HUES48 (cell line): Measurements from ENCODE around the gene TNFRSF17.
A peak's percentile ranks its signal among the peaks of the same experiment; 100 is the strongest.
"Not testable (repeated sequence)": the region's sequence is repeated elsewhere in the genome, so short reads cannot be mapped to it uniquely, and the experiment has no call there.

Experiments
- H3K27ac ChIP-seq: one replicate; pipeline ENCODE4 v1.7.0; 2013; ENCODE audit warnings: low read depth, low read length, inconsistent platforms
- H3K27me3 ChIP-seq: 2 replicates; pipeline ENCODE4 v1.6.1; 2013; ENCODE audit warnings: mild to moderate bottlenecking, low read length; ENCODE audit not compliant: control insufficient read depth, insufficient read depth
- H3K36me3 ChIP-seq: 2 replicates; pipeline ENCODE4 v1.6.1; 2013; ENCODE audit warnings: low read length; ENCODE audit not compliant: control insufficient read depth, insufficient read depth
- H3K4me1 ChIP-seq: 2 replicates; pipeline ENCODE4 v1.6.1; 2013; ENCODE audit warnings: mild to moderate bottlenecking, low read length; ENCODE audit not compliant: control insufficient read depth, insufficient read depth
- H3K4me3 ChIP-seq: 2 replicates; pipeline ENCODE4 v1.5.1; 2013; ENCODE audit warnings: mild to moderate bottlenecking, low read depth, low read length
- H3K9ac ChIP-seq: 2 replicates; pipeline ENCODE4 v1.6.1; 2013; ENCODE audit warnings: mild to moderate bottlenecking, low read depth, low read length, moderate library complexity
- H3K9me3 ChIP-seq: 2 replicates; pipeline ENCODE4 v1.6.1; 2013; ENCODE audit warnings: low read length; ENCODE audit not compliant: control insufficient read depth, insufficient read depth

The TNFRSF17 gene

DNA sequence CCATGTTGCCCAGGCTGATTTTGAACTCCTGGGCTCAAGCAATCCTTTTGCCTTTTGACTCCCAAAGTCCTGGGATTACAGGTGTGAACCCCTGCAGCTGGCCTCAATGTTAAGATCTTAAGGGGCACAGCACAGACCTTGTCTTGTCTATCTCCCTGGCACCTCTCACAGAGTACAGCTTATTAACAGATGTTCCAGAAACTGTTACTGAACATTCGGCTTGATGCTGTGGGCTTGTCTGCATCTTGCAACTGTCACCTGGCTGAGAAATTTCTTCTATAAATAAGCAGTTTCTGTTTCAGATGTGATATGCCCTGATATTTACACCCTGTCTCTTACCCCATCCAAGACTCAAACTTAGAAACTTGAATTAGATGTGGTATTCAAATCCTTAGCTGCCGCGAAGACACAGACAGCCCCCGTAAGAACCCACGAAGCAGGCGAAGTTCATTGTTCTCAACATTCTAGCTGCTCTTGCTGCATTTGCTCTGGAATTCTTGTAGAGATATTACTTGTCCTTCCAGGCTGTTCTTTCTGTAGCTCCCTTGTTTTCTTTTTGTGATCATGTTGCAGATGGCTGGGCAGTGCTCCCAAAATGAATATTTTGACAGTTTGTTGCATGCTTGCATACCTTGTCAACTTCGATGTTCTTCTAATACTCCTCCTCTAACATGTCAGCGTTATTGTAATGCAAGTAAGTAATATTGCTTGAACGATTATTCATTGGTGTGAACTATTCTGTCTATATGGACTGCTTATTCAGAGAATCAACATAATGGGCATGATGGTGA lies at the start of gene TNFRSF17:
TNFRSF17 (plus strand) TSS at position 450 of the 791 bp plus-strand sequence; CDS start at position 565, 115 bp downstream.
- H3K4me3 ChIP-seq = no peak within 1 kb of the TSS
- H3K27ac ChIP-seq = no peak within 1 kb of the TSS
- no peaks in the 10 kb centered on the region for H3K4me1 ChIP-seq
- H3K9ac ChIP-seq = no peak within 1 kb of the TSS
- no peaks in the 10 kb centered on the region for H3K27me3 ChIP-seq
- no peaks in the 10 kb centered on the region for H3K36me3 ChIP-seq
- no peaks in the 10 kb centered on the region for H3K9me3 ChIP-seq

DNA sequence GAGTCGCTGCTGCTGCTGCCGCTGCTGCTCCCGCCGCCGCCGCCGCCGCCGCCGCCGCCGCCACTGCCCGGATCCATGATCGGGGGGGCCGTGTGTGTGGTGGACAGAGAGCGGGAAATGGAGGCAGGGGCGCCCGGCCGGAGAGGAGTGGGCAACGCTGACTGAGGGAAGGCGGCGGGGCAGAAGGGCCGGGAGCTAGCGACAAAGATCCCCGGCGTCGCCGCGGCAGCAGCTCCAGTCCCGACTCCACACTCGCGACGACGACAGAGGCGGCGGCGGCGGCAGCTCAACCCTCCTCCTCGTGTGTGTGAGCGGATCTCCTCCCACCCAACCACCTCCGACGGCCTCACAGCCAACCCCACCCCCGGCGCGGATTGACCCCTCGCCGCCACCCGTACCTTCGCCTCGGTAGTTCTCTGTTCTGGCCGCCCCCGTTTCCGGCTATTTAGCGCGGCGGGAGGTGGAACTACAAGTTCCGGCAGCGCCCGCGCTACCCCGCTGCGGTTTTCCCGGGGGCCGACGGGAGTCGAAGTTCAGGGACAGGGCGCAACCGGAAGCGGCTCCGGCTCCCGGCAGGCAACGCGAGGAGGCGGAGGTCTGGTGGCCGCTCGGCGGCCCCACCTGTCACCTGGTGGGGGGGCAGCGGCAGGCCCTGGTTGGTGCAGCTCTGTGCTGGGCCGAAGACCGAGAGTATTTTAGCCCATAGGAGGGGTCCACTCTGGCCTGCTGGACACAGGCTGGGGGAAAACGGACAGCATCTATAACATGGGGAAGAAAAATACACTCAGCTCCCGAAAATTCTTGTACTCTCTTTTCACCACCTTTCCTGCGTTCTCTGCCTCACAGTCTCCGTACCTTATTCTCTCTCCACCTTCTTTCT lies 49.1 kb upstream of the TNFRSF17 start, which contains the start of gene GSPT1:
GSPT1 (minus strand) TSS at position 313 of the 880 bp plus-strand sequence; CDS start at position 77, 236 bp downstream.
- H3K4me1 ChIP-seq = peaks cover 26% of the 10 kb centered on the region
- H3K27ac ChIP-seq = peak within 1 kb of the TSS; percentile 69
- H3K9ac ChIP-seq = peak within 1 kb of the TSS; percentile 69
- 0 out of 2 replicates have a peak, but pooled peaks cover 7% of the 10 kb centered on the region for H3K36me3 ChIP-seq
- H3K4me3 ChIP-seq = peak within 1 kb of the TSS; percentile 79
- no peaks in the 10 kb centered on the region for H3K9me3 ChIP-seq
- H3K27me3 ChIP-seq = no peaks in the 10 kb centered on the region

DNA sequence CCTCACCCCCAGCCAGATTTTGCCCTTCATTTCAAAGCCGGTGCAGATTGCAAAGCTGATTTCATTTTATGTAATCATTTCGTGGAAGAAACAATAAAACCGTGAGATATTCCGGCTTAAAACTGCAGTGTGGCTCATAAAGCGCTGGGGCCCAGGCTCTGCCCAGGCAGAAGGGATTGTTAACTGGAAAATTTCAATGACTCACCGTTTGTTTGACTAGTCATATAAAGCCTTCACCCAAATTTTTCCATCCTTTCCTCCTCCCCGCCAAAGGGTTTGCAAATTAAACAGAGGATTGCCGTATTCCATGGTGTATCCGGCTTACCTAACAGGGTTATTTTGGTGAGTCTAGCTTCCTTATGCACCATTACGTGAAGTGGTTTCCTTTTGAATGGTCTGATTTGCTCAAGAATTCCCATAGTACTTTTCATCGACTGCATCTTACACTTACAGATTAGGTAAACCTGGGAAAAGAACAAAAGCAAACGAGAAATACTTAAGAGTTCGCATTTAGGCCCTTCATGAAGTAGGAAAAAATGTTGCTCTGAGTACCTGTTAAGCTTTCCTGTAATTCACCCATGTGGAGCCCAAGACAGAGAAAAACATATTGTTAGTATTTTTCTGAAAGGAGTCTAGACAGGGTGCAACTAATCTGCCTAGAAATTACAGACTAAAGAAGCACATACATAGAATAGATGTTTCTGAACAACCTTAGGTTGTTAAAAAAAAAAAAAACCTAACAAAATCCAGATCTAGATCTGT lies 48.3 kb upstream of the TNFRSF17 start:
- Histone ChIP-seq H3K27ac (peak overlapping the region; percentile 59), H3K4me3 (peak overlapping the region; percentile 56), H3K27me3 (no peaks in the 10 kb centered on the region), H3K9ac (0 out of 2 replicates have a peak overlapping the region, but pooled peaks have one; percentile 21), H3K36me3 (0 out of 2 replicates have a peak, but pooled peaks cover 7% of the 10 kb centered on the region), H3K4me1 (peaks cover 26% of the 10 kb centered on the region), H3K9me3 (no peaks in the 10 kb centered on the region)

DNA sequence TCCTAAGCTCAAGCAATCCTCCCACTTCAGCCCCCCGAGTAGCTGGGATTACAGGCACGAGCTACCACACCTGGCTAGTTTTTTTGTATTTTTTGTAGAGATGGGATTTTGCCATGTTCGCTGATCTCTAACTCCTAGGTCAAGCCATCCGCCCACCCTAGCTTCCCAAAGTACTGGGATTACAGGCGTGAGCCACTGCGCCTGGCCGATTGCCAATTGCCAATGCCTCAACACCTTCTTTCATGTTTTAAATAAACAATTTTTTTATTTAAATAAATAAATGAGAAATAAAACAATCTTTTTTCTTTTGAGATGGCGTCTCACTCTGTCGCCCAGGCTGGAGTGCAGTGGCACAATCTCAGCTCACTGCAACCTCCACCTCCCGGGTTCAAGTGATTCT lies 41.0 kb upstream of the TNFRSF17 start:
- not testable (repeated sequence) for H3K27me3 ChIP-seq, H3K27ac ChIP-seq, H3K9me3 ChIP-seq, H3K36me3 ChIP-seq, H3K4me1 ChIP-seq, H3K4me3 ChIP-seq, H3K9ac ChIP-seq

DNA sequence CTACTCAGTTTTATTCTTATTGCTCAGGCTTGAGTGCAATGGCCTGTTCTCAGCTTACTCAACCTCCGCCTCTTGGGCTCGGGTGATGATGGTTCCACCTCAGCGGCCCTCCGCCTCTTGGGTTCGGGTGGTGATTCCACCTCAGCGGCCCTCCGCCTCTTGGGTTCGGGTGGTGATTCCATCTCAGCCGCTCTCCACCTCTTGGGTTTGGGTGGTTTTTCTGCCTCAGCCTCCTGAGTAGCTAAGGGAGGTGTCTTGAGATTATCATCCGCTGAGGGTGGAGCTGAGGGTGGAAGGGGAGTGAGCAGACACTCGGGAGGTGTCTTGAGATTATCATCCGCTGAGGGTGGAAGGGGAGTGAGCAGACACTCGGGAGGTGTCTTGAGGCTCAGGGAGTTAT lies 37.7 kb upstream of the TNFRSF17 start:
- H3K27me3 ChIP-seq, H3K36me3 ChIP-seq, H3K9me3 ChIP-seq, H3K9ac ChIP-seq, H3K27ac ChIP-seq, H3K4me3 ChIP-seq, H3K4me1 ChIP-seq: not testable (repeated sequence)

DNA sequence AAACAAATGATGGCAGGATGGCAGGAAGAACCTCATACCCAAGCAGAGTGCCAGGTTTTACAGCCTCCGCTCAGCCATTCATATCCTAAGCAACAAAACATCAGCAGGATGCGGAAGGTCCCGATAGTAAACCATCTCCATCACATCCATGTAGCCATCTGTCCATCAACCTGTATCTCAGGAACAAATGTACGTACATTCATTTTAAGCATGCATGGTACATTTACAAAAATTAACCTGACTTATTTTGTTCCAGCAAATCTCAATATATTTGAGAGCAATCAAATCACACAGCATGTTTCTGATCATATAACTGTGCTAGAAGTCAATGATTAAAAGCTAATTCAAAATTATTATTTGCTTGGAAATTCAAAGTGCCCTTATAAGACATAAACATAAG lies 23.1 kb upstream of the TNFRSF17 start, which contains the start of gene NPIPB2:
NPIPB2 (minus strand) TSS at position 101 of the 400 bp plus-strand sequence; CDS start at position 101, 0 bp downstream.
- not testable (repeated sequence) for H3K9me3 ChIP-seq, H3K9ac ChIP-seq, H3K36me3 ChIP-seq, H3K4me1 ChIP-seq, H3K27me3 ChIP-seq, H3K4me3 ChIP-seq, H3K27ac ChIP-seq

DNA sequence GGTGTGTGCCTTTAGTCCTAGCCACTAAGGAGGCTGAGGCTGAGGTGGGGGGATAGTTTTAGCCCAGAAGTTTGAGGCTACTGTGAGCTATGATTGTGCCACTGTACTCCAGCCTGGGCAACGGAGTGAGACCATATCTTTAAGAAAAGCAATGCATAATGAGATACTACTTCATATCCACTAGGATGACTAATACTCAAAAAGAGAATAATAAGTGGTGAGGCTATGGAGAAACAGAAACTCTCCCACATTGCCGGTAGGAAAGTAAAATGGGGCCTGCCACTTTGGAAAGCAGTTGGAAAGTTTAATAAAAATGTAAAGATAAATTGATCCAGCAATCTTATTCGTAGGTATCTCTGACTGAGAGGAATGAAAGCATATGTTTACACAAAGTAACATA lies 18.6 kb upstream of the TNFRSF17 start:
- H3K9me3 ChIP-seq = no peaks in the 10 kb centered on the region
- no peaks in the 10 kb centered on the region for H3K36me3 ChIP-seq
- no peaks in the 10 kb centered on the region for H3K27me3 ChIP-seq
- H3K9ac ChIP-seq = no peak overlapping the region
- H3K4me3 ChIP-seq = no peak overlapping the region
- no peak overlapping the region for H3K27ac ChIP-seq
- no peaks in the 10 kb centered on the region for H3K4me1 ChIP-seq

DNA sequence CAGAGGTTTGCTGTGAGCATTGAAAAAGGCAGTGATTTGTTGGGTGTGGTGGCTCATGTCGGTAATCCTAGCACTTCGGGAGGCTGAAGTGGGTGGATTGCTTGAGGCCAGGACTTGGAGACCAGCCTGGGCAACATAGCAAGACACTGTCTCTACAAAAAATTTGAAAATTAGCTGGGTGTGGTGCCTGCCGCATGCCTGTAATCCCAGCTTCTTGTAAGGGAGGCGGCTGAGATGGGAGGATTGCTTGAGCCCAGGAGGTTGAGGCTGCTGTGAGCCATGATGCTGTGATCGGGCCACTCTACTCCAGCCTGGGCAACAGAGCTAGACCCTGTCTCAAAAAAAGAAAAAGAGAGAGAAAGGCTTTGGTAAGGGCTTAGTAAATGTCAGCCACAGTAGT lies 16.2 kb upstream of the TNFRSF17 start:
- no peaks in the 10 kb centered on the region for H3K9me3 ChIP-seq
- H3K36me3 ChIP-seq = no peaks in the 10 kb centered on the region
- no peaks in the 10 kb centered on the region for H3K27me3 ChIP-seq
- H3K9ac ChIP-seq = no peak overlapping the region
- no peaks in the 10 kb centered on the region for H3K4me1 ChIP-seq
- no peak overlapping the region for H3K27ac ChIP-seq
- no peak overlapping the region for H3K4me3 ChIP-seq

DNA sequence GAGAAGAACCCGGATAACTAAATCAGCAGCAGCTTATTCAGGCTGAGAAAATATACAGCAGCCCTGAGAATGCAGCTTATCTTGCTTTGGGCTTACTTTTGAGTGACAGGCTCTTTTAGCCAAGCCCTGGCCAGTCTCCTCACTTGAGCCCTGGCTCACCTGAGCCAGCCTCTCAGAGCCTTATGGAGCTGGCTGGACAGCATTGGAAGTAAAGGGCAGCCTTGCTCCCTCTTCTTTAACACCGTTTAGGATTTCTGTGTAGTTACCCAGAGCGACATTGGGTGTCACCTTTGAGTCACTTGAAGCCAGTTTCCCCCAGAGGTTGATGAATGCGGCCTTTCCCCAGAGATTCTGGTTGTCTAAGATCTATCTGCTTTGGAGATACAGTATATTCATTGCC lies 15.5 kb upstream of the TNFRSF17 start:
- no peaks in the 10 kb centered on the region for H3K36me3 ChIP-seq
- H3K4me1 ChIP-seq = no peaks in the 10 kb centered on the region

DNA sequence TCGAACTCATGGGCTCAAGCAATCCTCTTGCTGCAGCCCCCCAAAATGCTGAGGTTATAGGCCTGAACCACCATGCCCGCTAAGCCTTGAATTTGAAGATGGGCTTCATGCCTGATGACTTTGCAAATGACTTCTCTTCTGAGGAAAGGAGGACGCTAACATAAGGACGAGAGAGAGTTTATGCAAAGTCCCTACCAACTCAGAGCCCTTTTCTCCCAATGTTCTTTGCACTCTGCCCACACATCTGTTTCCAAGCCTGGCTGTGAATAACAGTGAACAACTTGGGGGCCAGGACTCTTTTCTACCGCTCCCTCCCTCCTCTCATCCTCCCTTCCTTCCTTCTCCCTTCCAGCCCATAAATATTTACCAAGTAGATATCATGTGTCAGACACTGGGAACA lies 14.6 kb upstream of the TNFRSF17 start:
- Histone ChIP-seq H3K36me3 (no peaks in the 10 kb centered on the region), H3K9me3 (no peaks in the 10 kb centered on the region), H3K4me3 (no peak overlapping the region), H3K27ac (no peak overlapping the region), H3K4me1 (no peaks in the 10 kb centered on the region), H3K9ac (no peak overlapping the region), H3K27me3 (no peaks in the 10 kb centered on the region)

More for the DNA sequence above, 15.5 kb upstream of the TNFRSF17 start:
- no peak overlapping the region for H3K9ac ChIP-seq
- H3K4me3 ChIP-seq = no peak overlapping the region
- no peak overlapping the region for H3K27ac ChIP-seq
- H3K9me3 ChIP-seq = no peaks in the 10 kb centered on the region
- no peaks in the 10 kb centered on the region for H3K27me3 ChIP-seq
